SK-N-SH treated with all-trans-retinoic acid at 6 μM for 48 hours (cell line): ENCODE measurements around the gene GALNTL6.
"Not testable (repeated sequence)": the region's sequence is repeated elsewhere in the genome, so short reads cannot be mapped to it uniquely, and the experiment has no call there.

Experiments used
- ATAC-seq: fragments of 200-7000 bp; cut with Tn5 transposase; 3 replicates; pipeline ENCODE4 v1.9.1; 2020; ENCODE audit warnings: mild to moderate bottlenecking, moderate library complexity
- ARNTL ChIP-seq: fragments of 450-650 bp; formaldehyde crosslinking; IDR thresholded peaks from 2 replicates; pipeline ENCODE4 v1.5.0; 2020; ENCODE audit warnings: low read depth, mild to moderate bottlenecking, moderate library complexity, borderline replicate concordance
- BACH2 ChIP-seq: fragments of 250-450 bp; sonication (Bioruptor Pico); IDR thresholded peaks from 2 replicates; pipeline ENCODE4 v1.9.0; 2021; ENCODE audit warnings: mild to moderate bottlenecking, borderline replicate concordance
- CREB5 ChIP-seq: fragments of 250-450 bp; sonication (Bioruptor Pico); IDR thresholded peaks from 2 replicates; pipeline ENCODE4 v1.5.1; 2020; ENCODE audit warnings: low read depth, mild to moderate bottlenecking, moderate library complexity
- CSDC2 ChIP-seq: fragments of 250-450 bp; sonication (Bioruptor Pico); IDR thresholded peaks from 2 replicates; pipeline ENCODE4 v1.5.0; 2020; ENCODE audit warnings: mild to moderate bottlenecking, moderate library complexity
- CSRNP3 ChIP-seq: fragments of 250-450 bp; sonication (Bioruptor Pico); IDR thresholded peaks from 2 replicates; pipeline ENCODE4 v1.5.1; 2021; ENCODE audit warnings: mild to moderate bottlenecking, moderate library complexity
- ESRRG ChIP-seq: fragments of 250-450 bp; sonication (Bioruptor Pico); IDR thresholded peaks from 2 replicates; pipeline ENCODE4 v1.6.1; 2021; ENCODE audit warnings: mild to moderate bottlenecking
- GLIS3 ChIP-seq: fragments of 250-450 bp; sonication (Bioruptor Pico); IDR thresholded peaks from 2 replicates; pipeline ENCODE4 v1.5.0; 2020; ENCODE audit warnings: mild to moderate bottlenecking, moderate library complexity
- ISL1 ChIP-seq: fragments of 250-450 bp; sonication (Bioruptor Pico); IDR thresholded peaks from 2 replicates; pipeline ENCODE4 v2.1.2; 2022; ENCODE audit warnings: mild to moderate bottlenecking, moderate library complexity
- OSR1 ChIP-seq: fragments of 250-450 bp; sonication (Bioruptor Pico); IDR thresholded peaks from 2 replicates; pipeline ENCODE4 v1.8.0; 2022; ENCODE audit warnings: moderate library complexity, mild to moderate bottlenecking, inconsistent platforms
- PATZ1 ChIP-seq: fragments of 250-450 bp; sonication (Bioruptor Pico); IDR thresholded peaks from 2 replicates; pipeline ENCODE4 v1.8.0; 2020; ENCODE audit warnings: mild to moderate bottlenecking, moderate library complexity, borderline replicate concordance
- POU6F1 ChIP-seq: fragments of 250-450 bp; sonication (Bioruptor Pico); IDR thresholded peaks from 2 replicates; pipeline ENCODE4 v1.8.0; 2021; ENCODE audit warnings: low read depth, mild to moderate bottlenecking, moderate library complexity, borderline replicate concordance
- PPARA ChIP-seq: fragments of 250-450 bp; sonication (Bioruptor Pico); IDR thresholded peaks from 2 replicates; pipeline ENCODE4 v1.5.0; 2020; ENCODE audit warnings: mild to moderate bottlenecking, borderline replicate concordance
- RARB ChIP-seq: fragments of 250-450 bp; sonication (Bioruptor Pico); IDR thresholded peaks from 2 replicates; pipeline ENCODE4 v1.8.0; 2021; ENCODE audit warnings: mild to moderate bottlenecking, moderate library complexity
- SNAI2 ChIP-seq: fragments of 250-450 bp; sonication (Bioruptor Pico); IDR thresholded peaks from 2 replicates; pipeline ENCODE4 v1.5.0; 2020; ENCODE audit warnings: mild to moderate bottlenecking, moderate library complexity
- TCF4 ChIP-seq: fragments of 250-450 bp; sonication (Bioruptor Pico); IDR thresholded peaks from 2 replicates; pipeline ENCODE4 v1.8.0; 2021; ENCODE audit warnings: mild to moderate bottlenecking, moderate library complexity, borderline replicate concordance
- TOX ChIP-seq: fragments of 250-450 bp; sonication (Bioruptor Pico); IDR thresholded peaks from 2 replicates; pipeline ENCODE4 v1.8.0; 2021; ENCODE audit warnings: mild to moderate bottlenecking, moderate library complexity, borderline replicate concordance
- TSHZ2 ChIP-seq: fragments of 250-450 bp; sonication (Bioruptor Pico); IDR thresholded peaks from 2 replicates; pipeline ENCODE4 v1.5.0; 2020; ENCODE audit warnings: mild to moderate bottlenecking, moderate library complexity
- ZC3H10 ChIP-seq: fragments of 250-450 bp; sonication (Bioruptor Pico); IDR thresholded peaks from 2 replicates; pipeline ENCODE4 v1.5.1; 2021; ENCODE audit warnings: mild to moderate bottlenecking, moderate library complexity
- ZFP30 ChIP-seq: fragments of 450-650 bp; formaldehyde crosslinking; IDR thresholded peaks from 2 replicates; pipeline ENCODE4 v1.5.0; 2022; ENCODE audit warnings: mild to moderate bottlenecking, moderate library complexity

The GALNTL6 gene

GRCh38 chr4:172881645-172882044 lies 1068.4 kb downstream of the GALNTL6 start (continued):
- no peak for TF ChIP-seq POU6F1 (CRISPR knock-in tag)
- TF ChIP-seq, all 23 proteins: peak for 0

GRCh38 chr4:172887358-172887757 lies 1074.2 kb downstream of the GALNTL6 start:
- not testable (repeated sequence) for ATAC-seq

GRCh38 chr4:172887959-172888358 lies 1074.8 kb downstream of the GALNTL6 start:
- TF ChIP-seq CSDC2: no peak
- TF ChIP-seq TOX: no peak
- no peak for TF ChIP-seq RARB (CRISPR knock-in tag)
- TF ChIP-seq POU6F1 (CRISPR knock-in tag): no peak
- no peak for TF ChIP-seq ZC3H10 (CRISPR knock-in tag)
- no peak for TF ChIP-seq ISL1 (CRISPR knock-in tag)
- TF ChIP-seq ARNTL (CRISPR knock-in tag): no peak
- no peak for TF ChIP-seq PPARA
- no peak for ATAC-seq

GRCh38 chr4:172892300-172892699 lies 1079.1 kb downstream of the GALNTL6 start:
- ATAC-seq: no peak
- TF ChIP-seq POU6F1 (CRISPR knock-in tag) (no peak), BACH2 (CRISPR knock-in tag) (no peak), OSR1 (CRISPR knock-in tag) (no peak), ZC3H10 (CRISPR knock-in tag) (no peak), CSDC2 (no peak), ISL1 (CRISPR knock-in tag) (no peak), CSRNP3 (CRISPR knock-in tag) (no peak)

- ATAC-seq: no peak
- TF ChIP-seq ZC3H10 (CRISPR knock-in tag) (no peak), TCF4 (CRISPR knock-in tag) (no peak), GLIS3 (no peak), ZFP30 (CRISPR knock-in tag) (no peak), TSHZ2 (CRISPR knock-in tag) (no peak), POU6F1 (CRISPR knock-in tag) (no peak), PATZ1 (CRISPR knock-in tag) (no peak), SNAI2 (CRISPR knock-in tag) (no peak), ISL1 (CRISPR knock-in tag) (no peak), CREB5 (CRISPR knock-in tag) (no peak), TOX (no peak), CSDC2 (no peak), ARNTL (CRISPR knock-in tag) (no peak), ESRRG (CRISPR knock-in tag) (no peak), RARB (CRISPR knock-in tag) (no peak), BACH2 (CRISPR knock-in tag) (no peak)
Measured at GRCh38 chr4:172895699-172896098, 1082.5 kb downstream of the GALNTL6 start.
